GM19240 (cell line): Measurements from ENCODE around the gene CERS1.

Experiments
- DNase-seq: peaks from one replicate; pipeline ENCODE4 v3.0.0; 2011; ENCODE audit warnings: low spot score; ENCODE audit not compliant: insufficient read length

The CERS1 gene

GRCh38 chr19:18857223-18857622 is 38.7 kb downstream of the CERS1 start:
- DNase-seq = no peak

DNA sequence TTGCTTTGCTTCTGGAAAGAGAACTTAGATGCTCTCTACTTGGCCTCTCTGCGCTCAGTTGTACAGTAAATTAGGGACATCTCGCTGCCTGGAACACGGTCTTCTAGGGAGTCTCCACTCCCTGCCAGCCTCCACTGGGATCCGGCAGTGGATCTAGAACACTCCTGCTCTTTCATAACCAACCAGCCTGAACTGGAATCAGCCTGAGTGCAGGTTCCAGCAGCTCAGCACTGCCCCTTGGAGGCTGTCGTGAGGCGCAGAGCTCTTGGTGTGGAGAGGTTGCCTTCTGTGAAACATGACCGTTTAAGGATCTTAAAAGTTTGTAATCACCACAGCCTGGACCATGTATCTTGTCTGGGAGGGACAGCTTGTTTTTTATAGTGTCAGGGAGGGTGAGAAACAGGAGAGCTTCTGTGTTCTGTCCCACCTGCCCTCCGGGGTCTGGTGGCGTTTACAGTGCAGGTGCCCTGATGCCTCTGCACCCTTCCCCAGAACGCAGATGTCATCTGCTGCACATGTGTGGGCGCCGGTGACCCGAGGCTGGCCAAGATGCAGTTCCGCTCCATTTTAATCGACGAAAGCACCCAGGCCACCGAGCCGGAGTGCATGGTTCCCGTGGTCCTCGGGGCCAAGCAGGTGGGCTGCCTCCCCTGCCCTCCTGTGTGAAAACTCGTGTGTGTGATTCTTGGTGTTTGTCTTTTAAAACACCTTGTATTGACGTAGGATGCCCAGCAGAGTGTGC is 39.4 kb downstream of the CERS1 start:
- no peak for DNase-seq

DNA sequence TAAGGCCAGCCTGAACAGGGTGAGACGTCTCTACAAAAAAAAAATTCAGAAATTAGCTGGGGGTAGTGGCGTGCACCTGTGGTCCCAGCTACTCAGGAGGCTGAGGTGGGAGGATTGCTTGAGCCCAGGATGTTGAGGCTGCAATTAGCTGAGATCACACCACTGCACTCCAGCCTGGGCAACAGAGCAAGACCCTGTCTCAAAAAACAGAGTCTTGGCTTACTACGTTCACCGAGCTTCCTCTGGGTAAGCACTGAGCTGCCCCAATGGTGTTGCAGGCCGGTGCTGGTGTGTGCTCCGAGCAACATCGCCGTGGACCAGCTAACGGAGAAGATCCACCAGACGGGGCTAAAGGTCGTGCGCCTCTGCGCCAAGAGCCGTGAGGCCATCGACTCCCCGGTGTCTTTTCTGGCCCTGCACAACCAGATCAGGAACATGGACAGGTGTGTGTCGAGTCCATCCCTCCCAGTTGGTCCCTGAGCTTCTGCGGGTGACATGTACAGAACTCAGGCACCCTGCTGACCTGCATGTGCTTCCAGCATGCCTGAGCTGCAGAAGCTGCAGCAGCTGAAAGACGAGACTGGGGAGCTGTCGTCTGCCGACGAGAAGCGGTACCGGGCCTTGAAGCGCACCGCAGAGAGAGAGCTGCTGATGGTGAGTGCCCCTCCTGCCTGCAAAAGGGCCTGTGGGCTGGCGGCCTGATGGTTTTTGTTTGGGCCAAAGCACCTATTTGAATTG is 40.1 kb downstream of the CERS1 start:
- no peak for DNase-seq

GRCh38 chr19:18854982-18855381 is 41.0 kb downstream of the CERS1 start:
- DNase-seq = no peak

- no peak for DNase-seq
Observed at GRCh38 chr19:18853755-18854427, 42.1 kb downstream of the CERS1 start.

- DNase-seq = no peak
Observed at GRCh38 chr19:18852648-18853047, 43.3 kb downstream of the CERS1 start.

DNA sequence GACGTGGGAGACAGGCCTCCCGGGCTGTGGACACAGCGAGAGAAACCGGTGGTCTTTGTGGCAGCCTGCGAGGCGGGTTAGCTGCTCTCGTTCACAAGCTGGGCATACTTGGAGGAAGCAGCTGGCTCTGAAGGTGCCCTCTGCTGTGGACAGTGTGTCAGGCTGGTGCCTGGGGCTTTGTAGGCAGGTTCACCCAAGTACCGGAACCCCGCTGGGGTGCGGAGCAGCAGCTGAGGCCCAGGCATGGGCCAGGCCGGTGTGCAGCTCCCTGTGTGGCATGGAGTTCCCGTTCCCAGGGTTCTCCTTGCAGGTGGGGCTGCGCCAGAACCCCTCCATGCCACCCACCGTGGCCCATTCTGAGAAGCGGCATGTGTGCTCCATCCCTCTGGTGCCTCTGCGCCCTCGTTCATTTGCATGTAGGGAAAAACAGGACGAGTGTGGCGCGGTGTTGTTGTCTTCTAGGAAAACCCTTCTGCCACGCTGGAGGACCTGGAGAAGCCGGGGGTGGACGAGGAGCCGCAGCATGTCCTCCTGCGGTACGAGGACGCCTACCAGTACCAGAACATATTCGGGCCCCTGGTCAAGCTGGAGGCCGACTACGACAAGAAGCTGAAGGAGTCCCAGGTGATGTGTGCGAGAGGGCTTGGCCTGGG is 44.2 kb downstream of the CERS1 start:
- DNase-seq = no peak

- DNase-seq = no peak
Observed at GRCh38 chr19:18850471-18851375, 45.2 kb downstream of the CERS1 start.

DNA sequence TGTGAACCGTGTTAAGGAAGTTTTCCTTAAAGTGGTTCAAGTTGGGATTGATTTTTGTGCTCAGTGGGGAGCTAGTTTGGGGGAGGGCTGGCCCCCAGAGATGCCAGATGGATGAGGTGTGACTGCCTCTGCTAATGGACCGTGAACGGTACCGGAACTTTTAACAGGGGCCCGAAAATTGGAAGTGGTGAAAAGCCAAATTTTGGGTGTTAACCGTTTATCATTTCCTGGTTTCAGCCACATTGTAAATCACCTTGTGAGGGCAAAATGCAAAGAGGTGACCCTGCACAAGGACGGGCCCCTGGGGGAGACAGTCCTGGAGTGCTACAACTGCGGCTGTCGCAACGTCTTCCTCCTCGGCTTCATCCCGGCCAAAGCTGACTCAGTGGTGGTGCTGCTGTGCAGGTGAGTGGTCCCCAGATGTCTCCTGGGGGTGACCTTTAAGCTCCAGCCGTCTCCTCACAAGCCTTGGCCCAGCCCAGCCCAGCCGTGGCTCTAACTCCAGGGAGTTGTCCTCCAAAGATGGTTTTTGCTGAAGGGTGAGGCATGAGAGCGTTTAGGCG is 46.0 kb downstream of the CERS1 start:
- no peak for DNase-seq

DNA sequence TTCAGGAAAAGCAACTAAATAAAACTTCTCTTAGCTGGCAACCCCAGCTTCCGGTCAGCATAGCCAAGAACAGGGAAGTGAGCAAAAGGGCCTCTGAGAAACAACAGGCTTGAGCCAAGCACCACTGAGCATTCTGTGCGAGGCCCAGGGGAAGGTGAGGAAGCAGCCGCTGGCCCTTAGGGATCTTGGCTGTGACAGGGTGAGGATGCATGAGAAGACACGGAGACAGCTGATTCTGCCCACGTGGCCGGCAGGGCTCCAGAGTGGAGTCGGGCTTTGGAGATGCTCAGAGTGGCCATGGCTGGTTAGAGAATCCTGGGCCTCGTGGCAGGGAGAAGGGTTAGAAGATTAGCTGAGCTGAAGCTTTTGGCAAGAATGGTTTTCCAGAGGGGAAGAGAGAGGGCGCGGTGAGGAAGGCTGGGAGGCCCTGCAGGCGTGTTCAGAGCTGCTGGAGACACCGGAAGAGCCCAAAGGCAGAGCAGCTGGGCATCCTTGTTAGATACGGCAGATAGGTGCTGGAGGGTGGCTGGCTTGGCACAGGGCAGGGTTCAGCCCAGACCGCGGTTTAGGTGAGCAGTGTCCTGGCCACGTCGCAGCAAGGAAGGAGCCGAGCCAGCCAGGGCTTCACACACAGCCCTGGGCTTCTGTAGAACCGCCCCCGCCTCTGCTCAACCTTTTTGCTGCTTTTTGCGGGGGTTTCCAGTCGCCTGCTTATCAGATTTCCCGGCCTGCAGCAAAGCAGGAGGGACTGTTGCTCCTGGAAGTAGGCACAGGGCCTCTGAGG is 46.9 kb downstream of the CERS1 start:
- no peak for DNase-seq

DNA sequence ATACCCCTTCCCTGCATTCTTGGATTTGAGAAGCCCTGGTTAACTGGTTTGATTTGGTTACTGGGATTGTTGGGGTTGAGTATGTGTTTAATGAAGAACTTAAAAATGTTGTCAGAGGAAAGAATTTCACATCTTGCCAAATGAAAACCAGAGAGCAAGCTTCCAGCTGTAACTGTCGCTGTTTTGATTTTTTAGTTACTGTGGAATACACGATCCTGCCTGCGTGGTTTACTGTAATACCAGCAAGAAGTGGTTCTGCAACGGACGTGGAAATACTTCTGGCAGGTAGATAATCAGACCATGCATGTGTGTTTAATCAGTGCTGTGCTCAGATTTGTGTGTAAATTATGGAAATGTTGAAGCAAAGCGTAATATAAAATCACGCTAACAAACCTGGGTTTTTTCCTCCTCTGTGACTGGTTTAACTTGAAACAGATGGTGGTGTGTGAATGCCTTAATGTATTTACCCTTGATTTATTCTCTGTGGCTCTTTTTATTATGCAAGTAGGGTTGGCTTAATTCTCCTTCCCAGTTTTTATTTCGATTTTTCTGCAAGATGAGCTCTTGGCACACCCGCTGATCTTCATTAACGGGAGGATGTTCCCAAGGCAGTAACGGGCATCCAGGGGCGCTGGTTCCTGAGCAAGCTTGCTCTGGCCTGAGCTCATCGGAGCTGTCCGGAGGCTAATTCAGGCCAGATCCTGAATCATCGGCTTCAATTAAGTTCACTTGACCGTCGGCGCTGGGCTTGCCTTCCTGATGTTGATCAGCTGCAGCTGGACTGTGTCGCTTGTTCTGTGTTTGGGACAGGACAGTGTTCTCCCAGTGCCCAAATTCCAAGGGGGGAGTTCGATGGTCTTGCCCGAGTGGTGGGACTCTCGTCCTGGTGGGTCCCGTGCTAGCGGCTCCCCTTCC is 48.2 kb downstream of the CERS1 start:
- DNase-seq = no peak

GRCh38 chr19:18846862-18847548 is 49.0 kb downstream of the CERS1 start:
- DNase-seq = no peak

DNA sequence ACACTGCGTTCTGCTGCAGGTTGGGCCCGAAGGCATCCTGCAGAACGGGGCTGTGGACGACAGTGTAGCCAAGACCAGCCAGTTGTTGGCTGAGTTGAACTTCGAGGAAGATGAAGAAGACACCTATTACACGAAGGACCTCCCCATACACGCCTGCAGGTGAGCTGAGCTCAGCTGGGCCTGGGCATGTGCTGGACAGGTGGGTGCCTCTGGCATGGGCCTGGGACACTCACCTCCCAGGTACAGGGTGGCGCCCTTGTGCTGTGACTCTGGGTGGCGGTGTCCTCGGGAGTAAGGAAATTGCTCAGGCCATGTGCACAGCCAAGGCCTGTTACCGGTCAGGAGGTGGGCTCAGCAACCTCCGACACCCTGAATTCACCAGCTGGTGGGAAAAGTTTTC is 50.0 kb downstream of the CERS1 start:
- DNase-seq = no peak

- no peak for DNase-seq
Observed at GRCh38 chr19:18844806-18845329, 51.1 kb downstream of the CERS1 start.

- no peak for DNase-seq
Observed at GRCh38 chr19:18843960-18844359, 52.0 kb downstream of the CERS1 start.

- DNase-seq = no peak
Observed at GRCh38 chr19:18842166-18842565, 53.8 kb downstream of the CERS1 start.

- DNase-seq = no peak
Observed at GRCh38 chr19:18841400-18841799, 54.6 kb downstream of the CERS1 start.
